ENCODE results near the gene PHF21B.
"Not testable (repeated sequence)": the region's sequence is repeated elsewhere in the genome, so short reads cannot be mapped to it uniquely, and the experiment has no call there.

The PHF21B gene

DNA sequence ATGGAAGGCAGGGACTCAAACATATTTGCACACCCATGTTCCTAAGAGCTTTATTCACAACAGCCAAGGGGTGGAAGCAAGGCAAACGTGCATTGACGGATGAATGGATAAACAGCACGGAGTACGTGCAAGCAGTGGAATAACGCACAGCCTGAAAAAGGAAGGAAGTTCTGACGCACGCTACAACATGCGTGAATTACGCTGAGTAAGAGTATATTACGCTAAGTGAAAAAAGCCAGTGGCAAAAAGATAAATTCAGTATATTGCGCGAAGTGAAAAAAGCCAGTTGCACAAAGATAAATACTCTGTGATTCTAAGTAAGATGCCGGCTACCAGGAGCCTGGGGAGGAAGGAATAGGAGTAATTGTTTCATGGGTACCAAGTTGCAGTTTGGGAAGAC, 19.5 kb downstream of the PHF21B start:
- DNase-seq (ENCODE audit: low spot score), result no peak

DNA sequence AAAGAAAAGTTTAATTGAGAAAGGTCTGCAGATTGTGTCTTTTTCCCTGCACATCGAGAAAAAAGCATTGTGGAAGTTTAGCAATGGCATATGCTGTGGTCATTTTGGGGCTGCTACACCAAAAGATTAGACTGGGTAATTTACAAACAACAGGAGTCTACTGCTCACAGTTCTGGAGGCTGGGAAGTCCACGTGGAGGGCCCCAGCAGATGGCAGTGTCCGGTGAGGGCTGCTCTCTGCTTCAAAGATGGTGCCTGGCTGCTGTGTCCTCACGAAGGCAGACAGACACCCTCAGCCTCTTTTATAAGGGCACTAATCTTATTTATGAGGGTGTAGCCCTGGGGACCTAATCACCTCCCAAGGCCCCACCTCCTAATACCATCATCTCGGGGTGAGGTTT, 21.1 kb downstream of the PHF21B start:
- no peak for DNase-seq (ENCODE audit: low spot score)

DNA sequence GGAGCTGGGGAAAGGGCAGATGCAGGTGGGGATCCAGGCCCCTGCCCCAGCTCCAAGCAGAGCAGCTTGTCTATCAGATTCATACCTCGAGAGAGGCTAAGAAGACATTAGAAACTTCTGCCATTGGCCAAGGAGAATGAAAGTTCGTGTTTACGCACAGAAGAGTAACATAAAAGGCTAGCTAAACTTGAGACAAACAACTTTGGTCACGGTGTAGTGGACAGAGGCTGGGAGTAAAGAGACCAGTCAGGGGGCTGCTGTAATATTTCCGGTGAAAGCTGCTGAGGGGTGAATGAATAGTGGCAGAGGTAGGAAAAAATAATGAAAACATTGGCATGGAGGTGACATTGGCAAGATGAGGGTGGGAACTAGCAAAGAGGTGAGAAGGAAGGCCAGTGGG, 22.9 kb downstream of the PHF21B start:
- DNase-seq (ENCODE audit: low spot score), result no peak

DNA sequence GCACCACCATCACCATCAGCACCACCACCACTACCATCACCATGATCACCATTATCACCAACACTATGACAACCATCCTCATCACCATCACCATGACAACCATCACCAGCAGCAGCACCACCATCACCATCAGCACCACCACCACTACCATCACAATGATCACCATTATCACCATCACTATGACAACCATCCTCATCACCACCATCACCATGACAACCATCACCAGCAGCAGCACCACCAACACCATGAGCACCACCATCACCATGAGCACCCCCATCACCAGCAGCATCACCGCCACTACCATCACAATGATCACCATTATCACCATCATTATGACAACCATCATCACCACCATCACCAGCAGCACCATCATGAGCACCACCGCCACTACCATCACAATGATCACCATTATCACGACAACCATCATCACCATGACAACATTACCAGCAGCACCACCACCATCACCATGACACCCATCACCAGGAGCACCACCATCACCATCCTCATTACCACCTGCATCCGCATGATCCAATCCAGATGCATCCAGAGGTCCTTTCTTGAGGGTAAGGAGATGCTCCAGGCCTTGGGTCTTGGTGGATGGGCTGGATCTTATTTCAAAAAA, 23.8 kb downstream of the PHF21B start:
- no peak for DNase-seq (ENCODE audit: low spot score)

DNA sequence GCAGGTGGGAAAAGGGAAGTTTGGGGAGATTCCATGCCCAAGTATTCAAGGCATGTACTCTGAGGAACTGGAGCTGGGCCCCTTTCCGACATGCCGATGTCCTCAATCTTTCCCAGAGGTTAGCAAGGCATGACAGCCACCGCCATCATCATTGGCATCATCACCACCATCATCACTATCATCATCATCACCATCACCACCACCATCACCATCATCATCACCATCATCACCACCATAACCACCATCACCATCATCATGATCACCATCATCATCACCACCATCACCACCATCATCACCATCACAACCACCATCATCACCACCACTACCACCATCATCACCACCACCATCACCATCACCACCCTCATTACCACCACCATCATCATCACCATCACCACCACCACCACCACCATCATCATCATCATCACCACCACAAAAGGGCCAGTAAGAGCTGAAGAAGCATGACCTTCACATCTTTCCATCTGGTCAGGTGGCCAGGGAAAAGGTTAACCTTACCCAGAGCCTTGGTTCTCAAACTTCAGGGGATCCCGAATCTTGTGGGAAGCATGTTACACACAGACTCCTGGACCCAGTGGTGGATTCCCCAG, 25.8 kb downstream of the PHF21B start:
- no peak for DNase-seq (ENCODE audit: low spot score)

DNA sequence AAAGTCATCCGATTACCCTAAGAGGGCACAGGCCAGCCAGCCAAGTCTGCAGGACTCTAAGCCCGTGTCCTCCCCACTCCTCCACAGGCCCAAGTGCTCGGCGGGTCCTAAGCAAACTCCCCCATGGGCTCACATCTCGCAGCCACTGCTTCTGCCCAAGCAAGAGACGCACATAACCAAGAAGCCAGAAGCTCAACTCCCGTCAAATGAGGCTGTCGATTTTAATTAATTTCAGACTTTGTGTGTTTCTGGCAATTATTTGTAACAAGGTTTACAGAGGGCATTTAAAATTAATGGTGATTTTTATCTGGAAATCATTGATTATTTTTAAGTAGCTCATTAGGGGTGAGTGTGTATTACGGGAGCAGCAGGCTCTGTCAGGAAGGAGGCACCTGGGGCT, 27.4 kb downstream of the PHF21B start:
- no peak for DNase-seq (ENCODE audit: low spot score)

DNA sequence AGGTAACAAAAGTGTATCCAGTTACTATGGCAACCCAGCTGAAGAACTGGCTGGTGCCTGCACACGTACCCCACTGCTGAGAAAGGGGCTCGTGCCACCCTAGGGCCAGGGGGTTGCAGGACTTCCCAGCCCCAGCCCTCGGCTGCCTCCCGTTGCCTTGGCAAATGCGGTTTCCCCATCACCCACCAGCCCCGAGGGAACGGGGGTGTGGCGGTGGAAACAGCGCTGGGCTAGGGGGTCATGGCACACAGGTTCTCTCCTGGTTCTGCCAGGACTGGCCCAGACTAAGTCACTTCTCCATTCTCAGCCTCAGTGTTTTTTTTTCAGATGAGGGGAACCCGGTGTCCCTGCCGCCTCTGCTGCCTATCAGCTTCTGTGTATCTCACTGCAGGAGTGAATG, 27.9 kb downstream of the PHF21B start:
- no peak for DNase-seq (ENCODE audit: low spot score)

DNA sequence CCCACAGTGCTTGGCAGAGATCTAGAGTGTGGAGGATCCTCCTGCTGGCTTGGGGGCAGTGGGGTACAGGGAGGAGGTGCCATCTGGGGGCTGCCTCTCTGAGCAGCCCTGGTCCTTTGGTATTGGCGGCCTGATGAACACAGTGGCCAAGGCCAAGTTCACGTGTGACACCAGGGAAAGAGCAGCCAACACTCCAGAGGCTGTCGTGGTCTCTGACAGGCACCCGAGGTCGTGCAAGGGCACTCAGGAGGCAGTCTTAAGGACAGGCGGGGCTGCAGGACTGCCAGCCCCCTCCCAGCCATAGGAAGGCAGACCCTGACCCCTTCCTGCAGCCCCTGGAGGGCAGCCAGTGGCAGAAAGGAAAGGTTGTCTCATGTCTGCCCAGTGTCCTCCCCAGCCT, 30.7 kb downstream of the PHF21B start:
- no peak for DNase-seq (ENCODE audit: low spot score)

DNA sequence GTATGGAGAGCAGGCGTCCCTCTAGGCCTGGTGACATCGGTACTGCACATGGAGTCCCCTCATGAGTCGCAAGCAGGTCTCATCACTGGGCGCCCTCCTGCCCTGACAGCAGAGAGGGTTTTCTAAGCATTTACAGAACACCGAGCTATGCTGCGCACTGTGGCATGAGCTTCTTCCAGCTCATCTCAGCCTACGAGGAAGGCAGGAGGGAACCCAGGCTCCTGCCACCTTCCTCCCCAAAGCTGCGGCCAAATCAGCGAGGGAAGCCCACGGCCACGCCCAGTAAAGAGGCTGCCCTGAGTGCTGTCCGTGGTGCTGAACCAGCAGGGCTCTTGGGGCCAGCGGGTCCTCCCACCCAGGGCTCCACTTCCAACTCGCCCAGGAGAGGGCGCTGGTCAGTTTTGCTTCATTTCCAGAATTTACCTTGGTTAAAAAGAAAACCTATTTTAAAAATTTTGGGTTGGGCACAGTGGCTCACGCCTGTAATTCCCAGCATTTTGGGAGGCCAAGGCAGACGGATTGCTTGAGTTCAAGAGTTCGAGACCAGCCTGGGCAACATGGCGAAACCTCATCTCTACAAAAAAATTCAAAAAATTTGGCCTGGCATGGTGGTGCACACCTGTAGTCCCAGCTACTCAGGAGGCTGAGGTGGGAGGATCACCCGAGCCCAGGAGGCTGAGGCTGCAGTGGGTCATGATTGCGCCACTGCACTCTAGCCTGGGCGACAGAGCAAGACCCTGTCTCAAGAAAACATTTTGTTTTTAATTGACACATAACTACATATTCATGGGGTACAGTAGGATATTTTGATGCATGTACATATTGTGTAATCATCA, 34.2 kb downstream of the PHF21B start:
- peak; percentile 80 for DNase-seq (ENCODE audit: low spot score)

DNA sequence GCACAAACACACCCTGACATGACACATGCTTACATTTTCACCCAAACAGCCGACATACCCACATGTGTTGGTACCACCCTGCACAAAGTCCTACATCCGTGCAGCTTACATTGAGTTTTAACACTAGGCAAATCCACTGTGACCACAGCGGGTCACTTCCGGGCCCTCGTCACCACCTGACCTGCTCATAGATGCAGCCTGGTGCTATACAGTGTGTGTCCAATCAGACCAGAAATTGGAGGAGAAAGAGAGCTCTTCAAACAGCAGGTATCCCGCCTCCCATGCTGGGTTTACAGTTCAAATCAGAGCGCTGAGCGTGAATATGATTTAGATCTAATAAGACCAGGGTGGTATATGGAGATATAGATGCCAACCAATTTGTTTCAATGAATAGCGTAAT, 35.4 kb downstream of the PHF21B start:
- no peak for DNase-seq (ENCODE audit: low spot score)

DNA sequence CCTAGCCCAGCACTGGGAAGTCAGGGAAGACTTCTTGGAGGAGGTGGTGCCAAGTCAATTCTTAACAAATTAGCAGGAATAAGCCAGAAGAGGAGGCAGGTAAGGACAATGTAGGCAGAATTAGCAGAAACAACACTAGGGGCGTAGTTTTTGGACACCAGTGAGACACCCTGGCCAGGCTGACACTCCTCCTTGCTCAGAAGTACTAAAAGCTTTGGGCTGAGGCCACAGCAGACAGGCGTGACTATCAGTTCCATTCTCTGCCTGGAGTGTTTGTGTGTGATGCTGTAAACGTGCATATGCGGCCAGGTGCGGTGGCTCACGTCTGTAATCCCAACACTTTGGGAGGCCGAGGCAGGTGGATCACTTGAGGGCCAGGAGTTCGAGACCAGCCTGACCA, 36.0 kb downstream of the PHF21B start:
- DNase-seq (ENCODE audit: low spot score), result no peak

DNA sequence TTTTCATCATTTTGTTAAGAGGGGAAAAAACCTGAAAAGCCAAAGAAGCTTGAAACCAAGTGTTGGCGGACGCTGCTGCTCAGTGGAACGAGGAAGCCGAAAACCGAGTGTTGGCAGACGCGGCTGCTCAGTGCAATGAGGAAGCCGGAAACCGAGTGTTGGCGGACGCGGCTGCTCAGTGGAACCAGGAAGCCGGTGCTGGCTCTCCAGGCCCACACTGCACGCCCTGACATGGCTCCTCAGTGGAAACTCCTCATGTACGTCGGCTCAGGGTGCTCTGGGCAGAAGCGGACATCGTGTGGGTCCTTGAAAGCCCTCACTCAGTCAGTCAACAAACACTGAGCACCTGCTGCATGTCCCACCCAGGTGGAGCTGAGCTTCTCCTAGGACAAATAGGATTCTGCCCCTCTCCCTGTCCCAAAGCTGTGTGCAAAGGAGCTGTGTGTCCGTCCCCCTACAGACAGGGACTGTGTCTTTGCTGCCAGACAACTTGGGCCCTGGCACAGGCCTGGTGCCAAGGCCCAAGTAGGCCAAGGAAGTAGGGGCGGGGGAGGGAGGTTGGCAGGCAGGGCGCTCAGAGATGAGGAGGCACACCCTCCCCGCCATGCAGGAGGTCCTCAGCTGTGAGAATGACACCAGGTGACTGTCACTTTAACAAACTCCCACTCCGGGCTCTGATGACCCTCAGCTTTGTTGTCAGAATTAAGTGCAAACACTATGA, 37.3 kb downstream of the PHF21B start:
- no peak for DNase-seq (ENCODE audit: low spot score)

DNA sequence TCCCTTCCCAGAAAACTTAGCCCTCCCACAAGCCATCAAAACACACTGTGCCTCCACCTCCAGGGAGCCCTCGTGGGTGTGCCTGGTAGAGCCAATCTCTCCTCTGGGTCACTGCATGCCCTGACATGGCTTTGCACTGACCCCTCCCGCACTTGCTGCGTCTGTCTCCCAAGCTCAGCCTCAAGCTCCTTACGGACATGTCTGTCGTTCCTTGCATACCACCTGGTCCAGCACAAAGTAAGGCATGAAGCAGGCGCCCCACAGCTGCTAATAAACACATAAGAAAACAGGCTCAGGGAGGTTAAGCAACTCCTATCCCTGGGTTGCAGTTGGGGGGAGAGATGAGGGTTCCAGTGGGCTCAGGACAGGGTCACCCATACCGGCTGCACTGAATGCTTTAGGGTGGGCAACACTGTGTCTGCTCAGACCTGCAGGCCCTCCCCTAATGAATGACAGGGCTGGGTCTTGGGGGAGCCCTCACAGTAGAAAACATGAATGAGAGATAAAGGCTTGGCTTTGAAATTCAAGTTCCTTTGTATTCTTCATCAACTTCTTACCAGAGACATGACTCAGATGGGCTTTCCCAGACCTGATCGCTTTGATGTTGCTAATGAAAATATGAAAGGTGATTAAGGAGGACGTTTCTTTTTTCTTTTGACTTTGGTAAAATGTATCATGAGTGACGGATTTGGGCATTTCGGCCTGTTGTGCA, 38.0 kb downstream of the PHF21B start:
- DNase-seq (ENCODE audit: low spot score), result no peak

DNA sequence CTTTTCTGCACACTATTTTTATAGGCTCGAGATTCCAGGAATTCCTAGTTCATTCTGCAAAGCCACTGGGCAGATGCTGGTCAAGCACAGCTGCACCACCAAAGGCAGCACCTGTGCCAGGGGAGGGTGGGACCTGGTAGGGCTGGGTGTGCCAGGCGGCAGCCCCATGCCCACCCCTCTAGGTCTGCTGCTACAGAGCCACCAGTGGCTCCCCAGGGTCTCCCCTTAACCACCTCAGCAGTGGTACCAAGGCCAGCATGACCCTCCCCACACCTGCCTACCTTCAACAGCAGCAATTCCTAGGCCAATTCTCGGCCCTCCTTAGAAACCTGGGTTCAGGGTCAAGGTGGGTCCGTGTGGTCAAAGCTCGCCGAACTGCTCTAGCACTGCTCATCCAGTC, 39.5 kb downstream of the PHF21B start:
- DNase-seq (ENCODE audit: low spot score), result no peak

DNA sequence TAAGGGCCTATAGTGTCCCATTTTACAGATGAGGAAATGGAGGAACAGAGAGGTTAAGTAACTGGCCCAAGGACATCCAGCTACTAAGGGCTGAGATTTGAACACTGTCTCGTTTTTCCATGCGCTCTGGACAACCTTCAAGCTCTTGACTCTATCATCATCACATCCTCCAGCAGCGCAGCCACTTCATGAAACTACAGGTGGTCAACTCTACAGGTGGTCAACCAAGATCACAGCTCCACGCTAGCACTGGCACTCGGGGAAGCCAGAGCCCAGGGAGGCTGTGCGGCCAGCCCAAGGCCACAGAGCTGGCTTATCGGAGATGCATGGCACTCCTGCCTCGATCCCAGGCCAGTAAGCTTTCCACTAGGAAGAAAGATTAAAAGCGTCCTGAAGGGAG, 40.0 kb downstream of the PHF21B start:
- DNase-seq (ENCODE audit: low spot score), result no peak

DNA sequence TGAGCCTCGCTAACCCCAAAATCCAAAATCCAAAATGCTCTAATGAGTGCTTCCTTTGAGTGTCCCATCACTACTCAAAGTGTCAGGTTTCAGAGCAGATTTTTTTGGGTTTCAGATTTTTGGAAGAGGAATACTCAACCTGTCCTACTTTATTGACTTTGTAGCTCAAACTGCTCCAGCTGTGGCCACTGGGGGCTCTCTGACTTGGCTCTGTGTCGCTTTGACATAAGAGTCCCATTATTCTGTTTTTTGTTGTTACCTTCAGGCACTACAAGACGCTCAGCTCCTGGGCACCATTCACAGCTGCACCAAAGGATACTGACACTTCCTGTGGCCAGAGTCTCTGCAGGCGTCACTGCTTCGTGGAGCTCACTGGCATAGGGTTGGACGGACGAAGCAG, 41.1 kb downstream of the PHF21B start:
- DNase-seq (ENCODE audit: low spot score), result no peak

DNA sequence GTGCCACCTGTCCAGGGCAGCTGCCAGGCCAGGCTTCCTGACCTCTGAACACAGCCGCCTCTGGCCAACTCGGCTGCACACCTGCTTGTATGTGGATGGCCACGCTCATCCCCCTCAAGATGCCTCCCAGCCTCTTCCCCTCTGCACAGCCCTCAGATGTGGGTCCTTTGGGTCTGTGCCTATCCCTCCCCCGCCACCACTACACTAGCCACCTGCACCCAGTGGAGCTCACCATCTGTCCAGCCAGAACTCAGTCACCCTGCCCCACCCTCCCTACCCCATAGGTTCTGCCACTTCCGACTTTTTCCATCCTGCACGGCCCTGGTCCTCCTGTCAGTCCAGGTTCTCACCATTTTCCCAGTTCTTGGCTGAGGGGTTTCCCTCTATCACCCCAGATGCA, 44.6 kb downstream of the PHF21B start:
- no peak for DNase-seq (ENCODE audit: low spot score)

DNA sequence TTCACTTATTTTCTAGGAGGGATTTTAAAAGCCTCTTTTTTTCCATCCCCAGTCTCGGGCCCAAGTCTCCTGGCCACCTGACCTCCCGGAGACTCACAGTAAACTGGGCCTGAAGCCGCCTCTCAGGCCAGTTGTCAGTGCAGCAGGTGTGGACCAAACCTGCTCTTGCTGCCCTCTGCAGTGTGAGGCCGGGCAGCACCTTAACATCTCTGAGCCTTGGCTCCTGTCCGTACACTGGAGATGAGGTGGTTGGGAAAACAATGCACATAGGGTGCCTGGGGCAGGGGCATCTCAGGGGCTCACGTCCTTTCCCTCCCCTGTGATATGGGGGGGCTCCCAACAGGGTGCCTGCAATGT, 45.1 kb downstream of the PHF21B start:
- no peak for DNase-seq (ENCODE audit: low spot score)

DNA sequence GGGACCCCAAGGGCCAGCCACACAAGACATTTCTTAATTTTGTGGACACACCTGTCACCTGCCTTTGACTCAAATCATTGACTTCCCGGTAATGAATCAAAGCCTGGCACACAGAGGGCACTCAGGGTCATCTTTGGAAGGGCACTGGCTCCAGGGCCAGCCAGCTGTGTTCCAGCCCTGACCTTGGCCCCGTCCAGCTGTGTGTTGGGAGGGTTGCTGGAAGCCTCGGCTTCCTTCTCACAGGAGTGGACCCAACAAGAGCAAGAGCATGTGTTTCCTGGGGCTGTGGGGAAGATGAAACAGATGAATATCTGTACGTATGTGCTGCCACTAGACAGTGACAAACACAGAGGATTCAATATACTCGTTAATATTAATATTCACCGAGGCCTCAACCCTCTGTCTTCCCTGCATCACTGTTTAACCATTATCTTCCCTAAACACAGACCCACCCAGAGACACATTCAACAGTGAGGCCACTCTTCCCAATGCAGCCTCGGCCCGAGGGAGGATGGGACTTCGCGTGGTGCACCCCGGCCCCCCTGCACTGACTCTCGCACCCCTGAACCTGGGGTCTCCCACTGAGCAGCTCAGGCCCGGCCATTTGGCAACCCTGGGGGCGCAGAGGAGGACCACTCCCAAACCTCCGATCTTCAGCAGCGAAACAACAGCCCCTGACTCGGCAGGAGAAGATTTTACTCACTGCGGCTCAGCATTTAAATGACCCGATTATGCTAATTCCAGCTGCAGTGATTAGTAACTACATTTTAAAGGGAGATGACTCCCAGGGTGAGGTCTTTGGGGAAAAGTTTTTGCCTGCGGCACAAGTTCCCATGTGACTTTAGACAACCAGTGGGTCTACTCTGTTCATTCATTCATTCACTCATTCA, 45.7 kb downstream of the PHF21B start:
- DNase-seq (ENCODE audit: low spot score), result no peak

DNA sequence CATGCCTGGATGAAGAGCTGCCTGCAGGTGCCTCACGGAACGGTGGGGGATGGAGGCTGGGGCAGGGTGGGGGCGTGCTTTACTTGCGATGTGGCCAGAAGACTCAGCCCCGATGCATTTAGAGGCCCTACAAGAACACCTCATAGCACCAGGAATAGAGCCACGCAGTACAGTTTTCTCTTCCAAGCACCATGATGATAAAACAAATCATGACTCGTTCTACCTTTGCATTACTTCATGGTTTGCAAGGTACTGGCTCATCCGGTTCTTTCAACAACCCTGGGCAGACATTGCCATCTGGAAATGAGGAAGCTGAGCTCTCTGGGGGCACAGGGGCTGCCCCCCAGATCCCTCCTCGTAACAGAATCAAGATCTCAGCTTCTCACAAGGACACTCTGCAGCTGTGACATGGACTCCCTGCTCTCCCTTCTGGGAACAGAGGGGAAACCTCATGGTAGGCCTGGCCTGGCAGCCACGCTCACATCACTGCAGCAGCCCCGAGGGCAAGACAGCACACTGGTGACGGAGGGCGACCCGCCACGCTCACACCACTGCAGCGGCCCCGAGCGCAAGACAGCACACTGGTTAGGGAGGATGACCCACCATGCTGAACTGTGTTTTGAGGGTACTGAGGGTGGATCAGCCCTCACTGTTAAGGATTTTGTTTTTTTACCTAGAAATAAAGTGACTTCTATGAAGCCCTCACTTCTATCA, 46.9 kb downstream of the PHF21B start:
- peak; percentile 15 for DNase-seq (ENCODE audit: low spot score)

DNA sequence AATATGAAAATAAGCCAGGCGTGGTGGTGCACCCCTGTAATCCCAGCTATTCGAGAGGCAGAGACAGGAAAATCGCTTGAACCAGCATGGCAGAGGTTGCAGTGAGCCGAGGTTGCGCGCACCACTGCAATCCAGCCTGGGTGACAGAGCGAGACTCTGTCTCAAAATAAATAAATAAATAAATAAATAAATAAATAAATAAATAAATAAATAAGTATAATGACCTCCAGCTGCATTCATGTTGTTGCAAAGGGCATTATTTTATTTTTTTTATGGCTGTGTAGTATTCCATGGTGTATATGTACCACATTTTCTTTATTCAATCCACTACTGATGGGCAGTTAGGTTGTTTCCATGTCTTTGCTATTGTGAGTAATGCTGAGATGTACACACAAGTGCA, 48.1 kb downstream of the PHF21B start:
- DNase-seq (ENCODE audit: low spot score), result not testable (repeated sequence)
